Activated CD4-positive, alpha-beta T cell treated with anti-CD3 and anti-CD28 coated beads, Interleukin-2, amount 50 U/mL, for 24 hours (primary cell): ENCODE measurements around the gene IKZF1.

Experiments
- DNase-seq, 2 donors: peaks; one replicate each; pipeline ENCODE4 v3.0.0-alpha.2; 2020; ENCODE audit warnings: low read depth in 1 of 2, low spot score in 1 of 2

Gene IKZF1

DNA sequence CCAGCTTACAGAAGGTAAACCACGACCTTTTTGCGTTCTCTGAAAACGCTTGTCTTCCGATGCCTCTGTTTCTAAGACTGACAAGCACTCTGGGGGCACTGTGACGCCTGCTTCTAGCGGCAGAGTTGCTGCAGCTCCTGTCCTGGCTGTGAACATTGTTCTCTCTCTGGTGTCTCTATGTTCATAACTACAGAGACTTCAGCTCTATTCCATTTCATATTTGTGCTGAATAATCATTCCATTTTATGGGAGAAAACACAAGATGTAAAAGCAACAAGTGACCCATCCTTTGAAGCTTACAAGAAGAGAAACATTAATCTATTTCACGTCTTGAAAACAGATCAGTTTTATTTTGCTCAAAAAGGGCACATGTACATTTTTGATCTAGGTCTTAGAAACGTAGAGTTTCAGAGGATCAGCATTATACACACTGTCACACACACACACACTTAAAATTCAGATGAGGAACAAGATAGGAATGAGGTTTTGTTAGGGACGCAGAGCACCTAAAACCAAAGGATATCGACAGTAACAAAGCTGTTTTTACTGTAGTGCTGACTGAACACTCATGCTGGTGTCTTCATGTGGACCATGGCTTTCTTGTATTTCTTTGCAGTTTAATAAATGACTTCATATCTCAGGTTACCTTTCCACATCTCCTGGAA lies 3.0 kb downstream of the IKZF1 start:
- DNase-seq: no peak

DNA sequence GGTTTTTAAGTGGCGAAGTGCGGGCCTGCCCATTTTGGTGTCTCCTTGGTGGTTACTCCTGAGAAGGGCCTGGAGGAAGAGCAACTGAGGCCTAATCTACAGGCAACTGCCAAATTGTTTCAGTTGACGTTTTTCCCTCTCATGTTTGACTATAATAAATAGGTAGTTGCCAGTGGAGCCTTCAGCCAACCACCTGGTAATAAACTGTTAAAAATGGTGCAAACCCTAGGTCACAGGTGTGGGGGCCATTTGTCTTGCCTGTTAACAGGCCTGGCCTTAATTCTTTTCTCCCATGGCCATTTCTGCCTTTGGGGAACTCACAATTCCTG lies 3.7 kb downstream of the IKZF1 start:
- no peak for DNase-seq

GRCh38 chr7:50308532-50309385 lies 4.2 kb downstream of the IKZF1 start:
- no peak for DNase-seq

DNA sequence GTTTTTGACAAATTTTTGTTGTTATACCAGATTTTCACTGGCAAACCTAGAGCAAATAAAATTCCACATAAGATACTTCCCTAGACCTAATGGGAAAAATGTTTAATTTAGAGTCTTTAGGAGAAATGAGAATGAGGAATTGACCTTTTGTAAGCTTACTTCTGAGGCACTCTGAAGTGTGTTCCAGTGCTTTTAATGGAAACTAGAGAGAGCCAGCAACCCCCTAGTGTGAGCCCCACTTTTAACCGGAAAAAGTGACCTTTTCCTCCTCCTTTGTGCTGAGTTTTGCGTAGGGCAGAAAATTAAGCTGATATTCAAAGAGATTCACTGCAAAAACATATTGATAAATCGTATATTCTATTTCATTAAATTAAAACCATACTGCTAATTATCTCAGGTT lies 5.2 kb downstream of the IKZF1 start:
- DNase-seq: no peak

GRCh38 chr7:50310361-50310760 lies 5.8 kb downstream of the IKZF1 start:
- DNase-seq: no peak

DNA sequence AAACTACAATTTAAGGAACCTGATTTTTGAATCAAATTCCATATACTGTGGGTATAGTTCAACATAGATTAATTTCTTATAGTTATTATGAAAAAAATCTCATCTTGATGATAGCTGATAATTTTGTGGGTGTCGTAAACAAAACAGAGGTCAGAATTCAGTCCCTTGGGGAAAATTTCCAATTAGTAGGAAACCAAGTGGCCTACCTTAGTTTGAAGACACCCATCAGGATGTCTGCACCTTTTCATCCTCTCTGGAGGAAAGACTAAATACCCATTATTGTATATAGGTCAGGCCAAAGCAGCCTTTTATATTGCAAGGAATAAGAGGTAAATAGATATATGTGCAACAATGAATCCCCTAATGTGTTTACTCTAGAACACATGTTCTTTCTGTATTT lies 6.4 kb downstream of the IKZF1 start:
- DNase-seq: no peak

DNA sequence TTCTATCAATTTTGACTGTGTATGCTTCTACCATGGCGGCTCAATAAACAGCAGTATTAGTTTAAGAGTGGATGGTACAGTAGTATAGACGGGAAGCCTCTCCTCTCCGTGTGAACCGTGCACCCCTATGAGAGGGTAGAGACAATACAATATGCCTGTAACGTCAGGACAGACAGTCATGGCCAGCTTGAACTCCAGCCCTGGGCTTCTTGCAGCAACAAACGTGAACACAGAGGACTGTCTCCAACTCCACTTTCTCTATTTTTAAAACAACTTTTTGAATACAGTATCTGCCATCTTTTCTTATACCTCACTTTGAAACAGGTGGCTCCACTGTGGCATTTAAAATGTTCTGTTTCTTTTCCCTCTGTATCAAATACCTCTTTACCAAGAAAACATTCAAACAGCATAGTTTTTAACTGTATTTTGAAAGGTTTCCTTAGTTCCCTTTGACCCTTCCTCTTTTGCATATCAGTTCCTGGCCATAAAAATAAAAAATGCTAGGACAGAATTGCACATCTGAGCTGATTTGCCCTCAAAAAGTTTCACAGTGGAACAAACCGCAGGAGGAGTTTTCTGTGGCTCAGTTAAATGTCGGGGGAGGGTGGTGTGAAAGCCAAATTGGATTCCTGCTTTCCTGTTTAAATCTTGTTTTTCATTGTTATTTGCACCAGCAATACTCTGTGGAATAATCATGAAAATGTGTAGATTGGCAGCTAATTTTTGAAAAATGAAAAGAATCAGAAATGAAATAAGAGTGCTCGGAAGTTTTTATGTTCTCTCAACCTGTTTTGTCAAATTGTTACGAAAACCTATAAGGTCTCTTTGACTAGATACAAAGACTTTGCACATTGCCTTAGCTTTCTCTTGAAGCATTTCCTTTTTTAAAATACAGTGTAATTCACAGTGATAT lies 8.0 kb downstream of the IKZF1 start:
- DNase-seq: no peak

DNA sequence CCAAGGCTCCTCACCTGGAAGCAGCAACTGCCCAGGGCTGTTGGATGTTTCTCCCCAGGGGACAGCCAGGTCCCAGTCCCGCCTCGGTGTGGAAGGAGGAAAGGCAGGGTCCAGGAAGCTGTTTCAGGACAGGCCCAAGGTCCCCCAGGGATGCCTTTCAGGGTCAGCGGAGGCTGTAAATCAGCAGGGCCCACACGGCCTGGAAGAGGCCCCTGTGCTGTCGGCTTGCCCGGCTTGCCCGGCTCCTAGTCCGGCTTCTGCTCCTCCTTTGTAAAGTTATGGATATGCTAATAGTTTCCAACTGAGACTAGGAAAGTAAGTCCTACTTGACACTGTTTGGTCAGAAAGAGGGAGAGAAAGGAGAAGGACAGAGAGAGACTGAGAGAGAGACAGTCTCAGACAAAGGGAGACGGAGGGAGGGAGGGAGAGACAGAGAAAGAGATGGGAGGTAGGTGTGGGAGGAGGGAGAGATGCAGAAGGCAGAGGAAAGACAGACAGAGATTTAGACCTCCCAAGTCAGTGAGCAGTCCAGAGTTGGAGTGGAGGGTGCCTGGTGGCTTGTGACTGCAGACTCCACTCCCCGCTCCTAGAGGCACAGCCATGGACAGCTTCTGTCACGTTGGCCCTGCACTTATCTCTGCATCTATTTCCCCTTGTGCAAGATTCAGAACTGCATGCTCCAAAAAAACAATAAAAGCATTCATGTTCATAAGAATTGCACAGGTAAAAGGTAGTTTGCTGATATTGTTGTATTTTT lies 10.5 kb downstream of the IKZF1 start:
- DNase-seq: no peak

DNA sequence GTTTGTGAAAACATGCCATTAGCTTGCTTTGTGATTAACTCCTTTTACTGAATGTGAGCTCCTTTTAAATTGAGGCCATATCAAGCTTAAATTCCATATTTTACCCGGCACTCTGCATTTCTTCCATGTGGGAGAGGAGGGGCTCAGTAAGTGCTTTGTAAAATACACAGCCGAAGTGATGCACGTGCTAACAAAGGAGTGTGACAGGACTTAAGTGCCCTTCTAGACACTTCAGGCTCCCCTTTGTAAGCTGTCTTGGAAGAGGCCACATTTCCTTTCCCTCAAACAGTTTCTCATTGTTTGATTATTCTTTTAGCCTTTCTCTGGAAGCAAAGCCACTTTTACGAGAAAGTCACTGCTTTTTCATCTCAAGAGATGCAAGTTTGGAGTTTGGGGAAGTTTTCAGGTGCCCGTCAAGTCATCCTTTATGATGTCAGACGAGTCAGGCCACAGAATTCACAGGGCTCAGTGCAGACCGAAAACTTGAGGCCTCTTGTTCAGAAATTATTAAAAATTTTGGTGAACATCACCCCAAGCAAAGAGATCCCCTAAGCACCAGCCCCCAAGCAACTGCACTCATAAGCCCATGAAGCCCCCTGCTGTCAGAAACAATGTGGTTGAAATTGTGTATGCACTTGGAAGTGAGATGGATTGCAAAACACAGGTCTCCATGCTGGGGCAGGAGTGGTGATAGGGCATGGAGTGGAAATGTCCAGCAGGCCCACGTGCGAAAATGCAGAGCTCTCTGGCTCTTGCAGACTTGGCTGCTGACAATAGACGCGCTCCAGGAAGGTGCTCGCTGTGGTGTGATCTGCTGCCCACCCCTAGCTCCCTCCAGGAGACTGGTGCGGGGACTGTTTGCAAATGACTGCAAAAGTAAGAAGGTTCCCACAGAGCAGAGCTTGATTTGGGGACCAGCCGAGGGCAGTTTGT lies 11.5 kb downstream of the IKZF1 start:
- no peak for DNase-seq

DNA sequence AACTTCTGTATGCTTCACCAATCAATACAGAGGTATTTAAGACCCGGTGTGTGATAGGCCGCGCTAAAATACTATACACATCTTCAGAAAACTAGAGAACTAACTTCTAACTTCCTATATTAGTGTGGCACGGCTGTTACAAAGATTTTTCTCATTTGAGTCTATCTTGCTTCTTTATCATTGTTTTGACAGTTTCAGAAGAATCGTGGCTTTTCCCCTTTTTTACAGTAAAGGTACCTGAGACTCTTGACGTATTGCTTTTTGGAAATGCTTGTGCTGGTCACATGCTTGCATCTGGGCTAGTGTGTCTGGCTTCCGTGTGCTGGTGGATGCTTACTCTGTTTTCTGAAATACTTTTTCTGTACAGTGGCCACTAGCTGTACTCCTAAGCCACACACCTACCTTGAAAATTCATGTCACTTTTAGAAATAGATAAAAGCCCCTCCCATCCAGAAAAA lies 12.7 kb downstream of the IKZF1 start:
- no peak for DNase-seq

- DNase-seq: no peak
Observed at GRCh38 chr7:50317697-50318669, 13.5 kb downstream of the IKZF1 start.

- DNase-seq: no peak
Observed at GRCh38 chr7:50321487-50322067, 17.1 kb downstream of the IKZF1 start.

- DNase-seq: no peak
Observed at GRCh38 chr7:50324113-50324512, 19.6 kb downstream of the IKZF1 start.

DNA sequence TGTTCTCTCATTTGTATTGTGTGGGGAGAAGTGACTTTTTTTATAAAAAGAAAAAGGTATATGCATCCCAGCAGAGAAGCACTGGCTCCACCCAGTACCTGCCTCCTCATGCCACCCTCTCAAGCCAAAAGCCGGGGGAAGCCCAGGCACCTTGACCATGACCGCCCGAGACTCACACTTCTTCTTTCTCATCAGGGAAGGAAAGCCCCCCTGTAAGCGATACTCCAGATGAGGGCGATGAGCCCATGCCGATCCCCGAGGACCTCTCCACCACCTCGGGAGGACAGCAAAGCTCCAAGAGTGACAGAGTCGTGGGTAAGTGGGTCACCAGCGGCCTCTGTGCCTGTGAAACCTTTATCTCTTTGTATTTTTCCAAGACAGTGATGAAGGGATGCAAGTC lies 22.9 kb downstream of the IKZF1 start:
- DNase-seq: no peak

GRCh38 chr7:50329775-50330174 lies 25.3 kb downstream of the IKZF1 start:
- no peak for DNase-seq

DNA sequence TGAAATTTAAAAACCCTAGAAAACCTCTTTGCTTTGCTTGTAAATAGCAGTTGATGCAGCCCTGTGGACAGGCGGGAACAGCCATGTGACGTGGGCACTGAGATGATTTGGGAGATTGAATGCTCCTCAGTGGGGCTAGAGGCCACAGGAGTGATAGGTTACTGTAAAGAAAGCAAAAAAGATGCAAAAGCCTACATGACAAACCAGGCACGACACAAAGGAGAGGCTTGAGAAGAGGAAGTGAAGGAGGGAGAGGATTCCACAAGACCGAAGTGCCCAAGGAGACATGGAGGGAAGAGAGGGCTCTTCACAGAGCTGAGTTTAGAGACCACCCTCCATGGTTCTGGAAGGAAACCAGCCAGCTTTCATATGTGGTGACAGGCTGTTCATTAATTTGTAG lies 25.7 kb downstream of the IKZF1 start:
- no peak for DNase-seq

DNA sequence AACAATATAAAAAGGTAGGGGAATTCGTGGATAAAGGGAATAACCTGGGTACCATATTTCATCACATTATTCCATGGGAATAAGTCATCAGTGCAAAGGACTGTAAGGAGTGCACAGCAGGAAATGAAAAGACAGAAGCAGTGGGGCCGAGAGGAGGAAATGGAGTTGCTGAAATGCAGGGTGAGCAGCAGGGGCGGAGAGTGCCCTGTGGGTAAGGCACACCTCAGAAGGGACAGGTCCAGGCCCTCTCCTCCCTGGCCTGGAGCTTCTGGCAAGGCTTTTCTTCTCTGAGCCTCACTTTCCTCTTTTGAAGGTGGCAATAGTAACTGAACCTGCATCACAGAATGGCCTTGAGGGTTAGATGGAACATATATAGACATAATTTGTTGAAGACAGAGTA lies 26.2 kb downstream of the IKZF1 start:
- DNase-seq: no peak

DNA sequence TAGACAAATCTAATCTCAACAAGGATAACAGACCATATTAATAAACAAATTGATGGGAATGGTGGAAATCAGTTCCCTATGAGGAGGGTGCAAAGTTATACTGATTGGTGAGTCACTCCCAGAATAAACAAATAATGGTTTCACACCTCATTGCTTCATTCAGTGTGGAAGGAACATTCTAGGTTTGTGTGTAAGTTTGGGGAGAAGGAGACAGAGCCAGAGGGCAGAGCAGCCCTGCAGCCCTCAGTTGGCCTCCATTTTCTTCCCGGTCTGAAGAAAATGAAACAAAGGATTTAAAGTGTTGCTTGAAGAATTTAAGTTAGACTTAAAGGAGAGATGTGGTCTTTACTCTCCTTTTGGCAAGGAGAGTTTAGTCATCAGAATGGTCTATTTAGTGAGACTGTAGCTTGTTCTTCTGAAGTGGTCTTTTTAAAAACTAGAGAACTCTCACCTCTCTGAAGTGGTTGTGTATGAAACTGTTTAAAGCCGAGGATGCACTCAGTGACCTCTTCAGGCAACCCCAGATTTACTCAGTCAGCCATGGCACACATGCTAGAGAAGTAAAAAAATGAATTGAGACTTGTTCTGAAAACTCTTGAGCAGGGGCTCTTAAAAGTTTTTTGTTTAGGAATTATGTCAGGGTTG lies 27.2 kb downstream of the IKZF1 start:
- no peak for DNase-seq
